Breast epithelium (tissue), 3 donors: Measurements from ENCODE around the gene AHCTF1.

Experiments used
- POLR2A ChIP-seq: fragments of 450-650 bp; IDR thresholded peaks from one replicate; pipeline ENCODE4 v1.6.1; 2016; ENCODE audit warnings: antibody characterized with exemption, mild to moderate bottlenecking, moderate library complexity
- POLR2AphosphoS5 ChIP-seq, 3 donors: sonication (generic); formaldehyde crosslinking; IDR thresholded peaks; one replicate each; pipeline ENCODE4 v1.6.1; 2017; ENCODE audit warnings: antibody characterized with exemption in 3 of 3
- TF ChIP-seq, protein P1 (sequence below), 3 donors: fragments of 450-650 bp; IDR thresholded peaks; one replicate each; pipeline ENCODE4 v1.5.1; 2016 to 2017; ENCODE audit warnings: antibody characterized with exemption in 3 of 3, mild to moderate bottlenecking in 3 of 3, moderate library complexity in 3 of 3

DNA sequence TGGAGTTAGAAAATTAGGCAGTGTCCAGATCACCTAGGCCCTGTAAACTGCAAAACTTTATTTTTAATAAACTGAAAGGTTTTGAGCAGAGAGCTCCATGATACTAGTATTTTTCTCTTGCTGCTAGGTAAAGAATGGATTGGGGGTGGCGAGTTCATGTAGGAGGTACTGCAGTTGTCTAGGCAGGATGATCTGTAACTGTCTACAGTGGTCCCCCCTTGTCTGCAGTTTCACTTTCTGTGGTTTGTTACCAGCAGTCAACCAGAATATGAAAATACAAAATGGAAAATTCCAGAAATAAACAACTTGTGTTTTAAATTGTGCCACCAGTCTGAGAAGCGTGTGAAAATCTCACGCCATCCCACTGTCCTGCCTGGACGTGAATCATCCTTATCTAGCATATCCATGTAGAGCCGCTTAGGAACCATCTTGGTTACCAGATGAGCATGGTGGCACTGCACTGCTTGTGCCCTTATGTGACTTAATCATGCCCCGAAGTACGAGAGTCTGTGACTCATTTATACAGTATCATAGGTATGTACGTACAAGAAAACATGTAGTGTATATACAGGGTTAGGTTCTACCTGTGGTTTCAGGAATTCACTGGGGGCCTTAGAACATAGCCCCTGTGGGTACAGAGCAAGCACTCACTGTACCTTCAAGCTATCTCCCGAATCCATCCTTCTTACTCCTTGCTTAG lies 94.2 kb downstream of the AHCTF1 start:
- TF ChIP-seq POLR2A (no peak), POLR2AphosphoS5 (IDR thresholded peaks at IDR 0.05) (no peak)
- TF ChIP-seq, protein P1, sequence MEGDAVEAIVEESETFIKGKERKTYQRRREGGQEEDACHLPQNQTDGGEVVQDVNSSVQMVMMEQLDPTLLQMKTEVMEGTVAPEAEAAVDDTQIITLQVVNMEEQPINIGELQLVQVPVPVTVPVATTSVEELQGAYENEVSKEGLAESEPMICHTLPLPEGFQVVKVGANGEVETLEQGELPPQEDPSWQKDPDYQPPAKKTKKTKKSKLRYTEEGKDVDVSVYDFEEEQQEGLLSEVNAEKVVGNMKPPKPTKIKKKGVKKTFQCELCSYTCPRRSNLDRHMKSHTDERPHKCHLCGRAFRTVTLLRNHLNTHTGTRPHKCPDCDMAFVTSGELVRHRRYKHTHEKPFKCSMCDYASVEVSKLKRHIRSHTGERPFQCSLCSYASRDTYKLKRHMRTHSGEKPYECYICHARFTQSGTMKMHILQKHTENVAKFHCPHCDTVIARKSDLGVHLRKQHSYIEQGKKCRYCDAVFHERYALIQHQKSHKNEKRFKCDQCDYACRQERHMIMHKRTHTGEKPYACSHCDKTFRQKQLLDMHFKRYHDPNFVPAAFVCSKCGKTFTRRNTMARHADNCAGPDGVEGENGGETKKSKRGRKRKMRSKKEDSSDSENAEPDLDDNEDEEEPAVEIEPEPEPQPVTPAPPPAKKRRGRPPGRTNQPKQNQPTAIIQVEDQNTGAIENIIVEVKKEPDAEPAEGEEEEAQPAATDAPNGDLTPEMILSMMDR (IDR thresholded peaks at IDR 0.05): no peak
